ENCODE results near the gene APOC3. TPM values are rescaled to one million over a fixed set of nuclear protein-coding genes. Genes with fewer than 3 reads are reported as not detected.

The APOC3 gene
- total and polyA plus RNA-seq, 2 experiments from 2014 or later = not detected

DNA sequence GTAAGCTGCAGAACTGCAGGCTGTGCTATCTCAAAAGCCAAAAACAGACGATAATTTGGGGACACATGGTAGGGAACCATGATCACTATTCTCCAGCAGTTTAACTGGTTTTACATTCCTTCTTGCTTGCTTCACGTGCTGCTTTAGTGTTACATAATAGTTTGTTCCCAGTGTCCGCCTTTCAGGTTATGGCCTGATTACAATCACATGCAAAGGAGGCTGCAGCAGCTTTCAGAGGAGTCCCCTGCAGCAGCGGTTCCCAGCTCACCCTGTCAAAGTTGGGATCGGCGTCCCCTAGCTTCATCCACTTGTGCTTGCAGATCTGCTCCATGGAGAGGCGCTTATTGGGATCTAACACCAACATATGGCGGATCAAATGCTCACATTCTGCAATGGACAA is 46.9 kb downstream of the APOC3 start:
- H3K27ac ChIP-seq (ENCODE audit: low read depth) = no peak overlapping the region
- Mint-ChIP-seq H3K4me1 (peaks cover 3% of the 10 kb centered on the region; the same call in 2 of the 3 replicates), H3K4me3 (no peak overlapping the region), H3K9me3 (no peaks in the 10 kb centered on the region), H3K27me3 (ENCODE audit: insufficient read depth, low read depth, poor library complexity) (no peaks in the 10 kb centered on the region), H3K27ac (peak overlapping the region; percentile 7; the same call in 1 of the 2 replicates), H3K36me3 (ENCODE audit: low read depth) (peaks cover 10% of the 10 kb centered on the region; the same call in 2 of the 3 replicates)
- no peaks in the 10 kb centered on the region for H3K27me3 ChIP-seq (ENCODE audit: insufficient read depth)
- H3K36me3 ChIP-seq (ENCODE audit: insufficient read depth) = no peaks in the 10 kb centered on the region
- no peak overlapping the region for H3K4me3 ChIP-seq
- H3K4me1 ChIP-seq (ENCODE audit: insufficient read depth) = no peaks in the 10 kb centered on the region; the same call in 1 of the 2 replicates
- TF ChIP-seq, protein P1, sequence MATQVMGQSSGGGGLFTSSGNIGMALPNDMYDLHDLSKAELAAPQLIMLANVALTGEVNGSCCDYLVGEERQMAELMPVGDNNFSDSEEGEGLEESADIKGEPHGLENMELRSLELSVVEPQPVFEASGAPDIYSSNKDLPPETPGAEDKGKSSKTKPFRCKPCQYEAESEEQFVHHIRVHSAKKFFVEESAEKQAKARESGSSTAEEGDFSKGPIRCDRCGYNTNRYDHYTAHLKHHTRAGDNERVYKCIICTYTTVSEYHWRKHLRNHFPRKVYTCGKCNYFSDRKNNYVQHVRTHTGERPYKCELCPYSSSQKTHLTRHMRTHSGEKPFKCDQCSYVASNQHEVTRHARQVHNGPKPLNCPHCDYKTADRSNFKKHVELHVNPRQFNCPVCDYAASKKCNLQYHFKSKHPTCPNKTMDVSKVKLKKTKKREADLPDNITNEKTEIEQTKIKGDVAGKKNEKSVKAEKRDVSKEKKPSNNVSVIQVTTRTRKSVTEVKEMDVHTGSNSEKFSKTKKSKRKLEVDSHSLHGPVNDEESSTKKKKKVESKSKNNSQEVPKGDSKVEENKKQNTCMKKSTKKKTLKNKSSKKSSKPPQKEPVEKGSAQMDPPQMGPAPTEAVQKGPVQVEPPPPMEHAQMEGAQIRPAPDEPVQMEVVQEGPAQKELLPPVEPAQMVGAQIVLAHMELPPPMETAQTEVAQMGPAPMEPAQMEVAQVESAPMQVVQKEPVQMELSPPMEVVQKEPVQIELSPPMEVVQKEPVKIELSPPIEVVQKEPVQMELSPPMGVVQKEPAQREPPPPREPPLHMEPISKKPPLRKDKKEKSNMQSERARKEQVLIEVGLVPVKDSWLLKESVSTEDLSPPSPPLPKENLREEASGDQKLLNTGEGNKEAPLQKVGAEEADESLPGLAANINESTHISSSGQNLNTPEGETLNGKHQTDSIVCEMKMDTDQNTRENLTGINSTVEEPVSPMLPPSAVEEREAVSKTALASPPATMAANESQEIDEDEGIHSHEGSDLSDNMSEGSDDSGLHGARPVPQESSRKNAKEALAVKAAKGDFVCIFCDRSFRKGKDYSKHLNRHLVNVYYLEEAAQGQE (IDR thresholded peaks at IDR 0.05; ENCODE audit: unreplicated experiment) = no peak
- TF ChIP-seq NANOG (IDR thresholded peaks at IDR 0.05; ENCODE audit: borderline replicate concordance) = no peak
- TF ChIP-seq, protein P2, sequence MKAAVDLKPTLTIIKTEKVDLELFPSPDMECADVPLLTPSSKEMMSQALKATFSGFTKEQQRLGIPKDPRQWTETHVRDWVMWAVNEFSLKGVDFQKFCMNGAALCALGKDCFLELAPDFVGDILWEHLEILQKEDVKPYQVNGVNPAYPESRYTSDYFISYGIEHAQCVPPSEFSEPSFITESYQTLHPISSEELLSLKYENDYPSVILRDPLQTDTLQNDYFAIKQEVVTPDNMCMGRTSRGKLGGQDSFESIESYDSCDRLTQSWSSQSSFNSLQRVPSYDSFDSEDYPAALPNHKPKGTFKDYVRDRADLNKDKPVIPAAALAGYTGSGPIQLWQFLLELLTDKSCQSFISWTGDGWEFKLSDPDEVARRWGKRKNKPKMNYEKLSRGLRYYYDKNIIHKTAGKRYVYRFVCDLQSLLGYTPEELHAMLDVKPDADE (IDR thresholded peaks at IDR 0.05) = no peak
- no peak for TF ChIP-seq EZH2phosphoT487 (IDR thresholded peaks at IDR 0.05; ENCODE audit: unreplicated experiment)
- TF ChIP-seq JUNB (IDR thresholded peaks at IDR 0.05; ENCODE audit: unreplicated experiment) = no peak
- TF ChIP-seq, protein P3, sequence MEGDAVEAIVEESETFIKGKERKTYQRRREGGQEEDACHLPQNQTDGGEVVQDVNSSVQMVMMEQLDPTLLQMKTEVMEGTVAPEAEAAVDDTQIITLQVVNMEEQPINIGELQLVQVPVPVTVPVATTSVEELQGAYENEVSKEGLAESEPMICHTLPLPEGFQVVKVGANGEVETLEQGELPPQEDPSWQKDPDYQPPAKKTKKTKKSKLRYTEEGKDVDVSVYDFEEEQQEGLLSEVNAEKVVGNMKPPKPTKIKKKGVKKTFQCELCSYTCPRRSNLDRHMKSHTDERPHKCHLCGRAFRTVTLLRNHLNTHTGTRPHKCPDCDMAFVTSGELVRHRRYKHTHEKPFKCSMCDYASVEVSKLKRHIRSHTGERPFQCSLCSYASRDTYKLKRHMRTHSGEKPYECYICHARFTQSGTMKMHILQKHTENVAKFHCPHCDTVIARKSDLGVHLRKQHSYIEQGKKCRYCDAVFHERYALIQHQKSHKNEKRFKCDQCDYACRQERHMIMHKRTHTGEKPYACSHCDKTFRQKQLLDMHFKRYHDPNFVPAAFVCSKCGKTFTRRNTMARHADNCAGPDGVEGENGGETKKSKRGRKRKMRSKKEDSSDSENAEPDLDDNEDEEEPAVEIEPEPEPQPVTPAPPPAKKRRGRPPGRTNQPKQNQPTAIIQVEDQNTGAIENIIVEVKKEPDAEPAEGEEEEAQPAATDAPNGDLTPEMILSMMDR (conservative IDR thresholded peaks at IDR 0.05; ENCODE audit: low read depth in 2 of 2) = peak in 1 of 2 experiments; percentile 28; a peak in 2 of 4 replicates
- no peak for TF ChIP-seq ZNF331 (CRISPR knock-in tag; IDR thresholded peaks at IDR 0.05; ENCODE audit: low read depth)
- no peak for TF ChIP-seq POLR2AphosphoS5 (IDR thresholded peaks at IDR 0.05; ENCODE audit: low read depth)
- no peaks in the 10 kb centered on the region for H3K9me2 ChIP-seq (ENCODE audit: insufficient read depth)
- H2AFZ ChIP-seq = no peak overlapping the region
- peak; percentile 46; the same call in 1 of the 3 replicates for ATAC-seq
- H3K79me2 ChIP-seq (replicated peaks; ENCODE audit: insufficient read depth) = no peaks in the 10 kb centered on the region
- peaks cover 4% of the 10 kb centered on the region; the same call in 1 of the 2 replicates for H4K20me1 ChIP-seq (replicated peaks; ENCODE audit: insufficient read depth)
- H3K4me2 ChIP-seq = no peak overlapping the region
- peak; percentile 21 for DNase-seq (ENCODE audit: low spot score)
- no peaks in the 10 kb centered on the region for H3F3A ChIP-seq (replicated peaks; ENCODE audit: low read depth)

All from GM23338 (cell line).